Spleen (tissue), 7 donors: Measurements from ENCODE around the gene MRRF.

ENCODE experiments used
- POLR2A ChIP-seq, 3 donors: fragments of 450-650 bp; IDR thresholded peaks; one replicate each; pipeline ENCODE4 v1.5.1; 2017; ENCODE audit warnings: antibody characterized with exemption in 3 of 3, mild to moderate bottlenecking in 1 of 3
- POLR2AphosphoS5 ChIP-seq, 3 donors: sonication (generic); formaldehyde crosslinking; IDR thresholded peaks; one replicate each; pipeline ENCODE4 v1.5.1; 2017; ENCODE audit warnings: antibody characterized with exemption in 3 of 3
- TF ChIP-seq, protein P1 (sequence below), 11 experiments: fragments of 200-600 bp in 7 of 11; fragments of 450-650 bp in 4 of 11; sonication (generic) in 4 of 11; IDR thresholded peaks in 8 of 11; conservative IDR thresholded peaks in 3 of 11; 1 replicate in 7 of 11; 2 replicates in 4 of 11; pipeline versions ENCODE4 v1.4.0 to v1.8.0; 2016 to 2021; ENCODE audit warnings: antibody characterized with exemption in 11 of 11, inconsistent platforms in 4 of 11, mild to moderate bottlenecking in 1 of 11
- donor health status: DM: no; HTN: no; CAD: no; lungs with moderate emphysema.
- donor health status: DM: no; HTN: no; CAD: no.
- donor health status: DM: no; HTN: no; CAD: no.

DNA sequence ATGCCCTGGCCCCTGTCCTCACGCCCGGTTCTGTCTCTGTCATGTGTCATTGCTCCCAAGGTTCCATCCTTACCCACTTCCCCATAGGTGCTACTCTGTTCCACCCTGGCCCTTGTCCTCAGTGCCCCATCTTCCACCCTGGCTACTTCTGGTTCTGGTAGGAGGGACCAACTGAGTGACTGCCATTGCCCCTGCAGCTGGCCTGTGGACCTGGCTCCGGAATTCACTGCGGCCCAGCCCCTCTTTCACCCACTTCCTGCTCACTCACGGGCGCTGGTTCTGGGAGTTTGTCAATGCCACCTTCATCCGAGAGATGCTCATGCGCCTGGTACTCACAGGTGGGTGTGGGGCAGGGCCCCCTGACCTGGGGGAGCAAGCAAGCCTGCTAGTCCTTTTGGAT, 113.6 kb downstream of the MRRF start:
- TF ChIP-seq, protein P1, sequence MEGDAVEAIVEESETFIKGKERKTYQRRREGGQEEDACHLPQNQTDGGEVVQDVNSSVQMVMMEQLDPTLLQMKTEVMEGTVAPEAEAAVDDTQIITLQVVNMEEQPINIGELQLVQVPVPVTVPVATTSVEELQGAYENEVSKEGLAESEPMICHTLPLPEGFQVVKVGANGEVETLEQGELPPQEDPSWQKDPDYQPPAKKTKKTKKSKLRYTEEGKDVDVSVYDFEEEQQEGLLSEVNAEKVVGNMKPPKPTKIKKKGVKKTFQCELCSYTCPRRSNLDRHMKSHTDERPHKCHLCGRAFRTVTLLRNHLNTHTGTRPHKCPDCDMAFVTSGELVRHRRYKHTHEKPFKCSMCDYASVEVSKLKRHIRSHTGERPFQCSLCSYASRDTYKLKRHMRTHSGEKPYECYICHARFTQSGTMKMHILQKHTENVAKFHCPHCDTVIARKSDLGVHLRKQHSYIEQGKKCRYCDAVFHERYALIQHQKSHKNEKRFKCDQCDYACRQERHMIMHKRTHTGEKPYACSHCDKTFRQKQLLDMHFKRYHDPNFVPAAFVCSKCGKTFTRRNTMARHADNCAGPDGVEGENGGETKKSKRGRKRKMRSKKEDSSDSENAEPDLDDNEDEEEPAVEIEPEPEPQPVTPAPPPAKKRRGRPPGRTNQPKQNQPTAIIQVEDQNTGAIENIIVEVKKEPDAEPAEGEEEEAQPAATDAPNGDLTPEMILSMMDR (IDR thresholded peaks at IDR 0.05 in 8 of 11, conservative IDR thresholded peaks at IDR 0.05 in 3 of 11) = no peak
- TF ChIP-seq POLR2A (IDR thresholded peaks at IDR 0.05) = no peak
- TF ChIP-seq POLR2AphosphoS5 (IDR thresholded peaks at IDR 0.05) = no peak
